CD4-positive, alpha-beta T cell (primary cell): ENCODE results near the gene CLSTN3. TPM values are rescaled to one million over a fixed set of nuclear protein-coding genes. Genes with fewer than 3 reads are reported as not detected.
"Not testable (repeated sequence)": the region's sequence is repeated elsewhere in the genome, so short reads cannot be mapped to it uniquely, and the experiment has no call there.

Experiments
- ATAC-seq: fragments of 200-7000 bp; cut with Tn5 transposase; one replicate; pipeline ENCODE4 v1.10.0; 2022; ENCODE audit warnings: mild to moderate bottlenecking; ENCODE audit not compliant: poor library complexity
- CTCF ChIA-PET: fragments of 350-600 bp; sonication (Branson Sonifier 250); formaldehyde crosslinking; loops from one replicate; lab custom pipeline; 2021; ENCODE audit warnings: antibody characterized with exemption, inconsistent platforms; lab: Charles Lee
- POLR2A ChIA-PET: fragments of 350-600 bp; sonication (Branson Sonifier 250); formaldehyde crosslinking; loops from one replicate; lab custom pipeline; 2021; ENCODE audit warnings: antibody characterized with exemption, inconsistent platforms; lab: Charles Lee
- DNase-seq, 14 experiments: peaks; one replicate each; pipeline ENCODE4 v3.0.0-alpha.2; 2013 to 2020; ENCODE audit warnings: mixed read lengths in 2 of 14
- H3K27ac ChIP-seq, 2 donors: one replicate each; pipeline versions ENCODE4 v1.5.1 to v1.7.0; 2013; ENCODE audit warnings: low read length in 2 of 2, low read depth in 1 of 2, mild to moderate bottlenecking in 1 of 2
- H3K27me3 ChIP-seq, 2 experiments: 1 replicate in 1 of 2; 2 replicates in 1 of 2; pipeline versions ENCODE4 v1.6.1 to v1.7.0; 2013; ENCODE audit warnings: low read length in 2 of 2, control low read depth in 1 of 2, mild to moderate bottlenecking in 1 of 2, moderate library complexity in 1 of 2; ENCODE audit not compliant: insufficient read depth in 2 of 2, control insufficient read depth in 1 of 2
- H3K36me3 ChIP-seq: one replicate; pipeline ENCODE4 v1.6.1; 2013; ENCODE audit warnings: low read length, control low read depth; ENCODE audit not compliant: insufficient read depth
- H3K4me1 ChIP-seq: one replicate; pipeline ENCODE4 v1.6.1; 2013; ENCODE audit warnings: low read length, control low read depth; ENCODE audit not compliant: insufficient read depth
- H3K4me3 ChIP-seq: one replicate; pipeline ENCODE4 v1.5.1; 2013; ENCODE audit warnings: mild to moderate bottlenecking, low read length, moderate library complexity
- H3K9me3 ChIP-seq, 2 experiments: 1 replicate in 1 of 2; 2 replicates in 1 of 2; pipeline versions ENCODE4 v1.6.1 to v1.7.0; 2013; ENCODE audit warnings: low read length in 2 of 2, mild to moderate bottlenecking in 2 of 2, control low read depth in 1 of 2, moderate library complexity in 1 of 2; ENCODE audit not compliant: control insufficient read depth in 1 of 2, insufficient read depth in 1 of 2
- H3K27ac Mint-ChIP-seq: one replicate; pipeline ENCODE4 v1.8.0; 2020; ENCODE audit warnings: mixed read lengths
- H3K27me3 Mint-ChIP-seq: one replicate; pipeline ENCODE4 v1.8.0; 2021; ENCODE audit warnings: mixed read lengths
- H3K36me3 Mint-ChIP-seq: one replicate; pipeline ENCODE4 v1.8.0; 2021; ENCODE audit warnings: low read depth, mixed read lengths
- H3K4me1 Mint-ChIP-seq: one replicate; pipeline ENCODE4 v1.8.0; 2021; ENCODE audit warnings: low read depth, mixed read lengths
- H3K4me3 Mint-ChIP-seq: one replicate; pipeline ENCODE4 v1.8.0; 2020; ENCODE audit warnings: mild to moderate bottlenecking, mixed read lengths
- H3K9me3 Mint-ChIP-seq: one replicate; pipeline ENCODE4 v1.8.0; 2020; ENCODE audit warnings: mixed read lengths
- CTCF ChIP-seq: fragments of 200-600 bp; IDR thresholded peaks from one replicate; pipeline ENCODE4 v1.8.0; 2022; ENCODE audit warnings: antibody characterized with exemption, mild to moderate bottlenecking
- intact Hi-C, 2 experiments: fragments of 100-400 bp; cut with DNase I in 1 of 2; cut with micrococcal nuclease in 1 of 2; formaldehyde crosslinking; loops; one replicate each; pipeline versions ENCODE4 v1.15.1 to v1.9.0; 2023 to 2025; cut with DNase I, micrococcal nuclease
- total RNA-seq, 174 experiments: library from RNA in 2 of 174; stranded (reverse) in 2 of 174; gene quantifications; one replicate each; pipeline ENCODE4 v1.2.3 and lab custom pipeline; 2021 to 2026

The CLSTN3 gene
- total RNA-seq, 2 experiments from 2014 or later = 29.1 to 33.9 TPM

GRCh38 chr12:7176595-7176994 is 46.4 kb downstream of the CLSTN3 start:
- CTCF ChIA-PET = no interaction called here
- Histone ChIP-seq H3K4me1 (no peaks in the 10 kb centered on the region), H3K27me3 (peaks cover 5 to 12% of the 10 kb centered on the region in 2 experiments), H3K27ac (no peak overlapping the region), H3K4me3 (no peak overlapping the region), H3K9me3 (peaks cover 0 to 4% of the 10 kb centered on the region in 2 experiments), H3K36me3 (no peaks in the 10 kb centered on the region)
- POLR2A ChIA-PET = no interaction called here
- H3K36me3 Mint-ChIP-seq = no peaks in the 10 kb centered on the region
- peaks cover 40% of the 10 kb centered on the region for H3K27me3 Mint-ChIP-seq
- ATAC-seq (no peak), DNase-seq (no peak)
- no peak overlapping the region for H3K27ac Mint-ChIP-seq
- no peak overlapping the region for H3K4me3 Mint-ChIP-seq
- intact Hi-C loops = loop anchor here in 1 of 2 experiments (10.0 kb wide), 1 partner anchor 962 kb away; no protein-coding TSS in a partner anchor
- no peaks in the 10 kb centered on the region for H3K4me1 Mint-ChIP-seq
- no peaks in the 10 kb centered on the region for H3K9me3 Mint-ChIP-seq
- TF ChIP-seq CTCF = no peak

GRCh38 chr12:7178481-7178880 is 48.3 kb downstream of the CLSTN3 start:
- TF ChIP-seq CTCF = no peak
- no peak overlapping the region for H3K27ac Mint-ChIP-seq
- ATAC-seq (no peak), DNase-seq (no peak)
- no peaks in the 10 kb centered on the region for H3K4me1 Mint-ChIP-seq
- Histone ChIP-seq H3K36me3 (no peaks in the 10 kb centered on the region), H3K27me3 (peaks cover 8 to 12% of the 10 kb centered on the region in 2 experiments), H3K4me1 (no peaks in the 10 kb centered on the region), H3K27ac (no peak overlapping the region), H3K4me3 (no peak overlapping the region), H3K9me3 (no peaks in the 10 kb centered on the region)
- POLR2A ChIA-PET = no interaction called here
- CTCF ChIA-PET = no interaction called here
- peaks cover 44% of the 10 kb centered on the region for H3K27me3 Mint-ChIP-seq
- H3K36me3 Mint-ChIP-seq = no peaks in the 10 kb centered on the region
- intact Hi-C loops = loop anchor here in 1 of 2 experiments (10.0 kb wide), 1 partner anchor 964 kb away; no protein-coding TSS in a partner anchor
- H3K9me3 Mint-ChIP-seq = no peaks in the 10 kb centered on the region
- no peak overlapping the region for H3K4me3 Mint-ChIP-seq

- H3K27me3 ChIP-seq = peaks cover 5 to 12% of the 10 kb centered on the region in 2 experiments
- POLR2A ChIA-PET = interaction anchor here (0.6 to 0.7 kb wide), 2 partner anchors 13 to 253 kb away, joined by 3 to 5 read pairs; no protein-coding TSS in a partner anchor
- no peak overlapping the region for H3K4me3 Mint-ChIP-seq
- peaks cover 34% of the 10 kb centered on the region for H3K27me3 Mint-ChIP-seq
- no peak overlapping the region for H3K27ac Mint-ChIP-seq
- H3K27ac ChIP-seq = no peak overlapping the region
- DNase-seq (no peak), ATAC-seq (no peak)
- H3K36me3 Mint-ChIP-seq = no peaks in the 10 kb centered on the region
- no peak for TF ChIP-seq CTCF
- intact Hi-C loops = no loop called here
- no peaks in the 10 kb centered on the region for H3K4me1 Mint-ChIP-seq
- no peaks in the 10 kb centered on the region for H3K36me3 ChIP-seq
- CTCF ChIA-PET = no interaction called here
- H3K4me1 ChIP-seq = no peaks in the 10 kb centered on the region
- no peaks in the 10 kb centered on the region for H3K9me3 ChIP-seq
- no peak overlapping the region for H3K4me3 ChIP-seq
- no peaks in the 10 kb centered on the region for H3K9me3 Mint-ChIP-seq
Measured at GRCh38 chr12:7180685-7181084, 50.5 kb downstream of the CLSTN3 start.

GRCh38 chr12:7186058-7186457 is 55.9 kb downstream of the CLSTN3 start:
- not testable (repeated sequence) for H3K27me3 Mint-ChIP-seq, H3K36me3 Mint-ChIP-seq
- POLR2A ChIA-PET = interaction anchor here (0.7 kb wide), 1 partner anchor 23 kb away, joined by 3 read pairs; no protein-coding TSS in a partner anchor

More at GRCh38 chr12:7186058-7186457, 55.9 kb downstream of the CLSTN3 start:
- ATAC-seq, H3K9me3 Mint-ChIP-seq, H3K27me3 ChIP-seq, H3K4me3 ChIP-seq, H3K9me3 ChIP-seq, DNase-seq, H3K27ac Mint-ChIP-seq, H3K36me3 ChIP-seq, H3K27ac ChIP-seq: not testable (repeated sequence)
- CTCF ChIA-PET = interaction anchor here (0.6 kb wide), 1 partner anchor 21 kb away, joined by 3 read pairs; no protein-coding TSS in a partner anchor
- H3K4me3 Mint-ChIP-seq = peak overlapping the region; percentile 49
- H3K4me1 Mint-ChIP-seq = peaks cover 24% of the 10 kb centered on the region
- intact Hi-C loops = loop anchor here in 1 of 2 experiments (5.0 kb wide), 1 partner anchor 169 kb away; the partner anchor contains the start of gene LPCAT3
- H3K4me1 ChIP-seq = peaks cover 24% of the 10 kb centered on the region
